ENCODE results near the gene TNFSF13B.

DNA sequence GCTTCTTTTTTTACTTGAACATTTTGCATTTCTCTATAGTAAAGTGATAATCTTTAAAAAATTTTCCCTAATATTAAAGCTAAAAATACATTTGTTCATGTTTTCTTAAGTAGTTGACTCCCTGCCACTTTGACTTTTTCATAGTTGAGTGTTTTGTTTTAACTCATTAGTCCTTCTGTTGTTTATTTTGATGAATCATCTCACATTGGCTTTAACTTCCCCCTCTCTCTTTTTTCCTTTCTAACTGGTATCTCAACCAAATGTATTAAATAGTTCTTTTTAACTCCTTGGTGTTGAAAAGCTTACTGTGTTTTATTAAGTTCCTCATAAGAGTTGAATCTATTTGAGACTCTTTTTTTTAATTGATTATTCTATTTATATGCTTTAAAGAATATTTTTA is 2.8 kb downstream of the TNFSF13B start:
- TF ChIP-seq, protein P1, sequence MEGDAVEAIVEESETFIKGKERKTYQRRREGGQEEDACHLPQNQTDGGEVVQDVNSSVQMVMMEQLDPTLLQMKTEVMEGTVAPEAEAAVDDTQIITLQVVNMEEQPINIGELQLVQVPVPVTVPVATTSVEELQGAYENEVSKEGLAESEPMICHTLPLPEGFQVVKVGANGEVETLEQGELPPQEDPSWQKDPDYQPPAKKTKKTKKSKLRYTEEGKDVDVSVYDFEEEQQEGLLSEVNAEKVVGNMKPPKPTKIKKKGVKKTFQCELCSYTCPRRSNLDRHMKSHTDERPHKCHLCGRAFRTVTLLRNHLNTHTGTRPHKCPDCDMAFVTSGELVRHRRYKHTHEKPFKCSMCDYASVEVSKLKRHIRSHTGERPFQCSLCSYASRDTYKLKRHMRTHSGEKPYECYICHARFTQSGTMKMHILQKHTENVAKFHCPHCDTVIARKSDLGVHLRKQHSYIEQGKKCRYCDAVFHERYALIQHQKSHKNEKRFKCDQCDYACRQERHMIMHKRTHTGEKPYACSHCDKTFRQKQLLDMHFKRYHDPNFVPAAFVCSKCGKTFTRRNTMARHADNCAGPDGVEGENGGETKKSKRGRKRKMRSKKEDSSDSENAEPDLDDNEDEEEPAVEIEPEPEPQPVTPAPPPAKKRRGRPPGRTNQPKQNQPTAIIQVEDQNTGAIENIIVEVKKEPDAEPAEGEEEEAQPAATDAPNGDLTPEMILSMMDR (IDR thresholded peaks at IDR 0.05): no peak
- TF ChIP-seq POLR2A (IDR thresholded peaks at IDR 0.05): no peak
